Dermis blood vessel endothelial cell (primary cell): ENCODE measurements around the gene TCP11L1. TPM values are rescaled to one million over a fixed set of nuclear protein-coding genes. Genes with fewer than 3 reads are reported as not detected.
"Not testable (repeated sequence)": the region's sequence is repeated elsewhere in the genome, so short reads cannot be mapped to it uniquely, and the experiment has no call there.

ENCODE experiments used
- DNase-seq: peaks from one replicate; pipeline ENCODE4 v3.0.0; 2010
- total RNA-seq: library from RNA; depleted of rRNA; stranded (reverse); fragments of >200 nt; gene quantifications from 2 replicates; pipeline ENCODE4 v1.2.3, GENCODE V29; 2014

TCP11L1 gene
- total RNA-seq, 1 donor from 2014 or later: 16.5 TPM

DNA sequence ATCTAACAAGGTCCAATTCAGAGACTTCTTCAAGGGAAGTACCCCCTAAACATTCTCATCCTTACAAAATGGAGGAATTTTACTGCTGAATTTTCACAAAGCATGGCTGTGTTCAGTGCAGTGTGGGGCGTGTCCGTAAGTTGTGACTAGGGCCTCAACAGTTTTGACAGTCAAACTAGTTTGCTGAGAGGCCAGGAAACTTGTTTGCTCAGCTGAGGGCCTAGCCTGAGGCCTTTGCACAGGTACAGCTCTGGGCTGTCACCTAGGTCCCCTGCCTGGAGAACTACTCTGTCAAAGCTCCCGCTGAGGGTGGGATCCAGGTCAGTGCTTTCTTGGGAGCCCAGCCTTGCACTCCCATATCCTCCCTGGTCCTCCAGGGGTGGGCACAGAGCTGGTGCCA lies 27.9 kb downstream of the TCP11L1 start:
- no peak for DNase-seq

DNA sequence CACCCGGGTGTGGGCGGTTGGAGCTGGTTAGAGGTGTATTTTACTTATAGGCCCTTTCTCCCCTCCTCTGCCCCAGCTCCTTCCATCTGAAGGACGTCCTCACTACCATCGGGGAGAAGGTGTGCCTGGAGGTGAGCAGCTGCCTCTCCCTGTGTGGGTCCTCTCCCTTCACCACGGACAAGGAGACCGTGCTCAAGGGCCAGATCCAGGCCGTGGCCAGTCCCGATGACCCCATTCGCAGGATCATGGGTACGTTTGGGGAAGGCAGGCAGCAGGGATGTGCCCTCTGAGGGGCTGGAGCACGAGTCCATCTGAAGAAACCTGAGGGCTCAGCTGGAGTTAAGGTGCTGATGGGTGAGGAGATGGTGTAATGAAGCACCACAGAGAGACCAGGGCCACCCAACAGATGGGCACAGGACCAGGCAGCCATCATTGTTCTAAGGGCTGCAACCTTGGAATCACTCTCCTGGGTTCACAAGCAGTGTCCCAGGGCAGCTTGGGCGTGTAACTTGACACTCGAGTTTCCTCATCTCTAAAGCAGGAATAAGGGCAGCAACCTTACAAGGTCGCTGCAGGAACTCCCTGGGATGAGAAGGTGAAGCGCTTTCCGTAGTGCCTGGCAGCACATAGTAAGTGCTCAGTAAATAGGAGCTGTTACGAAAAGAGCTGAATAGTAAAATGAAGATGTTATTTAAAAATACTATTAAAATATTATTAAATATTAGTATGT lies 29.4 kb downstream of the TCP11L1 start:
- no peak for DNase-seq

DNA sequence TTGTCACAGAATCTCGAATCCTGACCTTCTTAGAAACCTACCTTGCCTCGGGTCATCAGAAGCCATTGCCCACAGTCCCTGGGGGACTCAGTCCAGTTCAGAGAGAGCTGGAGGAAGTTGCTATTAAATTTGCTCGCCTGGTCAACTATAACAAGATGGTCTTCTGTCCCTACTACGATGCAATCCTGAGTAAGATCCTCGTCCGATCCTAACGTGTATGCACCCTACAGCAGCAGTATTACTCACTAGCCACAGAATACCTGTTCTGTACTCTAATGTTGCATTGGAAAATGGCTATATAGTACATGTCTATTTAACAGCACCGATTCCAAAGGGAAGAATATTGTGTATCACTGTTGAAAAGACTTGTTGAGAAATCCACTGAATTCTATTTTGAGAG lies 33.1 kb downstream of the TCP11L1 start:
- no peak for DNase-seq

DNA sequence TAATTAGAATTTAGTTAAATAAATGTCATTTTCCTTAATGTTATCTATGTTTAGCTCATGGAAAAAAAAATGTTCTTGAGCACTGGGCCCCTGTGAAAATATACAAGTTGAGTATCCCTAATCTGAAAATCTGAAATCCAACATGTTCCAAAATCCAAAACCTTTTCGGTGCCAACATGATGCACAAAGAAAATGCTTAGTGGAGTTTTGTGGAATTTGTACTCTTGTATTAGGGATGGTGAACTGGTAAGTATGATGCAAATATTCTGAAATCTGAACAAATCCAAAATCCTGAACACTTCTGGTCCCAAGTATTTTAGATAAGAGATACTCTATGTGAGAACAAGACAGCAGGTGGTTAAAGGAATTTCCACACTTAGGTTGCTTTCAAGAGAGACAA lies 44.5 kb downstream of the TCP11L1 start:
- no peak for DNase-seq

DNA sequence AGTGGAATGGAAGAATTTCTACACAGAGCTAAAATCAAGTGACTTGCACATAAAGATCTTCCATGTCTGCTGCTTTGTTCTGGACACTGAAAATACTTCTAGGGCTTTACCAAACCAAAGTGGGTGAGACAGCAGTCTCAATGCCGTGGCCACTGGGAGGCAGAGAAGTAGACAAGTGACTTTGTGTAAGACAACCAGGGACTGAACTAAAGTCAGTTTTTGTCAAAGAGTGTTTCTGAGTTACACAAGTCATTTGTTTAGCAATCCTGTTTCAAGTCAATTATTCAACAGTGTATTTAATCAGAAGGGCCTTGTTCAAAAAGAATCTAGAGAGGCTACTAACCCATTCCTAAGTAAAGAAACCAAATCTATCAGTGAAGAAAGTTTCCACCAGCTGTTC lies 46.6 kb downstream of the TCP11L1 start:
- DNase-seq: no peak

DNA sequence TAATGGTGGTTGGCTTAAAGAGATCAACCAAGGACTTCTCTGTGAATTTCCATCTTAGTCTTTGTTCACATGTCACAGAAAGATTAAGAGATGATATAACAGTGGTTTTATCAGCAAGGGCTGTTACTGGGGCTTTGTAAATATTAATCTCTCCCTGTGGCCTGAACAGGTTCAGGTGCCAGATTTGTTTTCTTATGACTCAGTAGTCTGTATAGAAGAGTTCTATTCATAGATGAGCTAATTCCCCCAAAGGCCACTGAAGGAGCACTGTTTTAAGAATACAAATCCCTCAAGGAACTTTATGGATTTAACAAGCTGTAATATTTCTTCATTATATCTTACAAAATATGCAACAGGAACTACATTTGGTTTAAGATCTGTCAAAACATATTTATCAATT lies 50.4 kb downstream of the TCP11L1 start:
- DNase-seq: peak; percentile 7

DNA sequence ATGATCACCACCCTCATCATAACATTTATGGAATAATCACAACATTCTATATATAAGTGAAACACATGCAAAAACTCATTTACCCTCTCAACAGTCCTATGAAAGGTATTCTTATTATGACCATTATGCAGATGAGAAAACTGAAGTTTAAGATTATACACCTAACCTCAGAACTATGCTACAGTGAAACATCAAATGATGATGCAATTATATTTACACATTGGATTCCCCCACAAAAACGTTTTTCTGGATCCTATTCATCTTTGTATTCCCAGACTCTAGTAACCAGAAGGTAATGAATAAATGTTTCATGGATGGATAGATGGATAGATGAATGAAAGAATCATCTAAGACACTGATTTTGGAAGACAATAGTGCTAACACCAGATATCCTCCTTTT lies 54.8 kb downstream of the TCP11L1 start:
- no peak for DNase-seq

DNA sequence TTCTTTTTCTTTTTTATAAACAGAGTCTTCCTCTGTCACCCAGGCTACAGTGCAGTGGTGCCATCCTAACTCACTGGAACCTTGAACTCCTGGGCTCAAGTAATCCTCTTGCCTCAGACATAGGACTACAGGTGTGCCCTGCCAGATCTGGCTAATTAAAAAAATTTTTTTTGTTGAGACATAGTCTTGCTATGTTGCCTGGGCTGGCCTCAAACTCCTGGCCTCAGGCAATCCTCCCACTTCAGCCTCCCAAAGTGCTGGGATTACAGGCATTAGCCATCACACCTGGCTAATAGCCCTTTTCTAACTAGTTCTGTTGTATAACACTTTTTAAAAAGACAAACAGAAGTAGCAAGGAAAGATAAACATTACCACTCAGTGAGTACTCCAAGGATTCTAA lies 64.5 kb downstream of the TCP11L1 start:
- no peak for DNase-seq

DNA sequence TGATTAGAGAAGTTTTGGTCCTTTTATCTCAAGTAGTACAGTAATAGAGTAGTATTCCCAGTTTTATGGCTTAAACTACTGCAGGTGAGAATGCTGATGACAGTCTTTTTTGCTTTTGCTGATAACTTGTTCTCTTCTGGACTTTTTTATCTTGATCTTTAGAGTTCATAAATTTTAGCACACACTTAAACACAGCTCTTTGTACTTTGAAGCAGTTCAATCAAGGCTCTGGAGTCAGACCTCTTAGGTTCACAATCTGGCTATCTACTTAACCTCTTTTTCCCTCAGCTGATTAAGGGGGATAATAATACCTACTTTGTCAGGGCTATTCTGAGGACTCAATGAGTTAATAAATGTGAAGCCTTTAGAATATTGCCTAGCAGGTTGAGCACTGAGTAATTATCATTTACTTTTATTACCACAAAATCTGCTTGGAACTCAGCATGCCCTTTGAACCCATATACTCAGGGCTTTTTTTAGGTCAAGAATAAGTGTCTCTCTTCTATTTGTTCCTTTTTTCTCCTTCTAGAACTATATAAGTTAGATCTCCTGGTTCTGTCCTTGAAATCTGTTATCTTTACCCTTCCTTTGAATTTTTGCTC lies 70.0 kb downstream of the TCP11L1 start:
- DNase-seq: no peak

DNA sequence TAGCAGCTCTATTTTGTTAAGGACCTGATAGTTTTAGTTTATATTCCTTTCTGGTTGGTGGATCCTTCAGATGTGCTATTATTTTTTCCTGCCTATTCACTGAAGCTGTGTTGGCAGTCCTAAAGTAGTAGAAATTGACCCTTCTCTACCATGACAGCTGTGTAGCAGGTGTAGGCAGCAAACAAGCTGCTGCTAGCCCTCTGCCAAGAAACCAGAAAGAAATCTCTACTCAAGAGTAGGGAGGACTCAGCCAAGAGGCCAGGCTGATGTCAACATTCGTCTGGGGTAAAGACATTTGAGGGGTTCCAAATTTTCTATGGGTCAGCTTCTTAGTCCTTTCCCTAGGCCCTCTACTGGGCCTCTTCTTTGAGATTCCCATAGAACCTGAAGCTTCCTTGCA lies 70.7 kb downstream of the TCP11L1 start:
- no peak for DNase-seq

DNA sequence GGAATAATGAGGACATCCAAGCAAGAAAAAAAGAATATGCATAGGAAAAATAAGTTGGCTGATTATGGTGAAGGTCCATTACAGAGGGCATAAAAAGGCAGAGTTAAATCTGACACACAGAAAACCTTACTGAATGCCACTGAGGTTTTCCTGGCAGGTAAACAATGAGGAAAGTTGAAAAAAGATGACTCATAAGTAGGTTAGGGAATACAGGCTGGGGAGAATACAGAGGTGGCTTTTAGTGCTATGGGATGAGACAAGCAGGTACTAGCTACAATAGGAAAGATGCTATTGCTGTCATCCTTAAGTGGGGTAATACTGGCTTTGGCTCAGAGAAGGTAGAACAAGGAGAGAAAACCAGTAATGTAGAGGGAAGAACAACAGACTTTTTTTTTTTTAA lies 77.2 kb downstream of the TCP11L1 start:
- peak; percentile 8 for DNase-seq

DNA sequence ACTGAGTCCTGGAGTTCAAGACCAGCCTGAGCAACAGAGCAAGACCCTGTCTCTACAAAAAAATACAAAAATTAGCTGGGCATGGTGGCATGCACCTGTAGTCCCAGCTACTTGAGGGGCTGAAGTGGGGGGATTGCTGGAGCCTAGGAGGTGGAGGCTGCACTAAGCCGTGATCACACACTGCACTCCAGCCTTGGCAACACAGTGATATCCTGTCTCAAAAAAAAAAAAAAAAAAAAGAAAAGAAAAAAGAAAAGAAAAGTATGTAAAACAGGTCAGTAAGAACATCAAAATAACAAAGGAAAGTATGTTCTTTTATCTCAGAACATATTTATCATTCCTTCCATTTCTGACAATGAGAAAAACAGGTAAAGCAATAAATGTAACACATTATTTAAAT lies 83.3 kb downstream of the TCP11L1 start:
- DNase-seq: not testable (repeated sequence)

Other genes with a start within 250 kb of the TCP11L1 start
- gene CCDC73, start 244.9 kb upstream of the TCP11L1 start, total RNA-seq: 0.09 TPM in 1 of 2 replicates, not detected in the other
- gene PRRG4, start 209.6 kb upstream of the TCP11L1 start, total RNA-seq: 1.2 and 1.3 TPM in 2 replicates
- gene QSER1, start 146.8 kb upstream of the TCP11L1 start, total RNA-seq: 16.7 and 28.6 TPM in 2 replicates
- gene DEPDC7, start 23.7 kb upstream of the TCP11L1 start, total RNA-seq: 0.17 and 0.37 TPM in 2 replicates
- 17.7 and 22.8 TPM in 2 replicates for gene CSTF3, start 121.9 kb downstream of the TCP11L1 start, total RNA-seq
- gene HIPK3, start 217.8 kb downstream of the TCP11L1 start, total RNA-seq: 85.6 and 138 TPM in 2 replicates